PFSK-1 (cell line): ENCODE measurements around the gene RIMKLA.

ENCODE experiments used
- FOXP2 ChIP-seq: optimal IDR thresholded peaks from 2 replicates; pipeline ENCODE3; 2011; ENCODE audit warnings: borderline replicate concordance, control low read depth, inconsistent platforms; ENCODE audit not compliant: insufficient read depth; ENCODE audit errors: extremely low read length, extremely low read depth
- POLR2AphosphoS5 ChIP-seq: IDR thresholded peaks from 2 replicates; pipeline ENCODE4 v1.6.1; 2012; ENCODE audit warnings: low read depth, mild to moderate bottlenecking, control low read depth, low read length, moderate library complexity
- SIN3A ChIP-seq: IDR thresholded peaks from 2 replicates; pipeline ENCODE4 v1.6.1; 2012; ENCODE audit warnings: mild to moderate bottlenecking, low read length, moderate library complexity, borderline replicate concordance; ENCODE audit not compliant: insufficient read depth
- TAF1 ChIP-seq: IDR thresholded peaks from 2 replicates; pipeline ENCODE4 v1.6.1; 2012; ENCODE audit warnings: low read length, control low read depth, borderline replicate concordance; ENCODE audit not compliant: insufficient read depth
- TF ChIP-seq, protein P1 (sequence below), 2 experiments: IDR thresholded peaks; 2 replicates each; pipeline versions ENCODE4 v1.6.1 to v1.8.0; 2011 to 2012; ENCODE audit warnings: low read depth in 2 of 2, low read length in 2 of 2, control low read depth in 1 of 2, inconsistent platforms in 1 of 2, mild to moderate bottlenecking in 1 of 2, moderate library complexity in 1 of 2; ENCODE audit not compliant: insufficient read depth in 1 of 2

RIMKLA gene

DNA sequence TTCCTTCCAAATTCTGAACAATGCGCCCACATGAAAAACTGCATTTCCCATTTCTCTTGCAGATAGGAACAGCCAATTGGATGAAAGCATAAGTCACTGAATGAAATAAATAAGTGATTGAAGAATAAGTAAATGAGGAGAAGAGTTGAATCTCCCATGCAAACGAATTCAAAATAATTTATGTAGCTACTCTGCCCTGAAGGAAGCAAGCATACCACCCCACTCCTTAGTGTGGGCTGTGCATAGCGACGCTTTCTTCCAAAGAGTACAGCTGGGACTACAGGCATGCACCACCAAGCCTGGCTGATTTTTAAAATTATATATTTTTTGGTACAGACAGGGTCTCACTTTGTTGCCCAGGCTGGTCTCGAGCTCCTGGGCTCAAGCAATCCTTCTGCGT lies 16.5 kb upstream of the RIMKLA start:
- no peak for TF ChIP-seq TAF1
- TF ChIP-seq FOXP2 = no peak
- TF ChIP-seq, protein P1, sequence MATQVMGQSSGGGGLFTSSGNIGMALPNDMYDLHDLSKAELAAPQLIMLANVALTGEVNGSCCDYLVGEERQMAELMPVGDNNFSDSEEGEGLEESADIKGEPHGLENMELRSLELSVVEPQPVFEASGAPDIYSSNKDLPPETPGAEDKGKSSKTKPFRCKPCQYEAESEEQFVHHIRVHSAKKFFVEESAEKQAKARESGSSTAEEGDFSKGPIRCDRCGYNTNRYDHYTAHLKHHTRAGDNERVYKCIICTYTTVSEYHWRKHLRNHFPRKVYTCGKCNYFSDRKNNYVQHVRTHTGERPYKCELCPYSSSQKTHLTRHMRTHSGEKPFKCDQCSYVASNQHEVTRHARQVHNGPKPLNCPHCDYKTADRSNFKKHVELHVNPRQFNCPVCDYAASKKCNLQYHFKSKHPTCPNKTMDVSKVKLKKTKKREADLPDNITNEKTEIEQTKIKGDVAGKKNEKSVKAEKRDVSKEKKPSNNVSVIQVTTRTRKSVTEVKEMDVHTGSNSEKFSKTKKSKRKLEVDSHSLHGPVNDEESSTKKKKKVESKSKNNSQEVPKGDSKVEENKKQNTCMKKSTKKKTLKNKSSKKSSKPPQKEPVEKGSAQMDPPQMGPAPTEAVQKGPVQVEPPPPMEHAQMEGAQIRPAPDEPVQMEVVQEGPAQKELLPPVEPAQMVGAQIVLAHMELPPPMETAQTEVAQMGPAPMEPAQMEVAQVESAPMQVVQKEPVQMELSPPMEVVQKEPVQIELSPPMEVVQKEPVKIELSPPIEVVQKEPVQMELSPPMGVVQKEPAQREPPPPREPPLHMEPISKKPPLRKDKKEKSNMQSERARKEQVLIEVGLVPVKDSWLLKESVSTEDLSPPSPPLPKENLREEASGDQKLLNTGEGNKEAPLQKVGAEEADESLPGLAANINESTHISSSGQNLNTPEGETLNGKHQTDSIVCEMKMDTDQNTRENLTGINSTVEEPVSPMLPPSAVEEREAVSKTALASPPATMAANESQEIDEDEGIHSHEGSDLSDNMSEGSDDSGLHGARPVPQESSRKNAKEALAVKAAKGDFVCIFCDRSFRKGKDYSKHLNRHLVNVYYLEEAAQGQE (IDR thresholded peaks at IDR 0.05; ENCODE audit: insufficient read depth in 1 of 2, low read depth in 2 of 2, low read length in 2 of 2) = no peak
- TF ChIP-seq SIN3A = no peak
- no peak for TF ChIP-seq POLR2AphosphoS5

DNA sequence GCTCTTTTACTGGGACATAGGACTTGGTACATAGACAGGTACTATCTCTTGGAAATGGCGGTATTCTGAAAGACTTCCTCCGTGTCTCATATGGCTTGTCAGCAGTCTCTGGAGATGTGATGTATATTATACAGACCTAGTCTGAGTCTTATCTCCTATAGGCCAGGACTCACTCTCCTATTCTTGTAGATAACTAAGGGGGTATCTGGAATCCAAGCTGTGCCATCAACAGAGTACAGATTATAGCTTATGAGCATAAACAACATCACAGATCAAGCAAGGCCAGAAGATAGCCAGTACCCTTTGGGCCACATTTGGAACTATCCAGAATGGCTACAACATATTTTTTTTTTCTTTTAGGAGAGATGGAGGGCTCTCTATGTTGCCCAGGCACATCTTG lies 16.1 kb upstream of the RIMKLA start:
- no peak for TF ChIP-seq TAF1
- no peak for TF ChIP-seq SIN3A
- TF ChIP-seq FOXP2 = no peak
- TF ChIP-seq POLR2AphosphoS5 = no peak
- TF ChIP-seq, protein P1 (IDR thresholded peaks at IDR 0.05; ENCODE audit: insufficient read depth in 1 of 2, low read depth in 2 of 2, low read length in 2 of 2) = no peak

DNA sequence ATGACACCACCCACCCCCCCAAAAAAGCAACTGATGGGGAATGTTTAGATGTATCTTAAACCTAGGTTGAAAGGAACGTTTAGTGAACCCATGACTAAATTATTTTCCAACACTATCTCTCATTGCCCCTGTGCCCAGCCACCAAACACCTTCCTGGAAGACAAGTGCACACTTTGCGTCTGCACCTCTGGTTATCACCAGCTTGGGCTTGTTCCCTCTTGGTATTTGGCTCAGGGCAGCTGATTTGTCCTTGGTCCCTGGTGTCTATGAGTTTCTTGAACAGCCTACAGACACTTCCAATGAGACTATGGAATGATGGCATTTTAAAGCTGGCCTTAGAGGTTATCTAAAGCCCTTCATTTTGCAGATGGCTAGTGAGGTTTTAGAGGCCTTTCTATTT lies 15.5 kb upstream of the RIMKLA start:
- TF ChIP-seq SIN3A (no peak), POLR2AphosphoS5 (no peak), TAF1 (no peak), FOXP2 (no peak)
- TF ChIP-seq, protein P1 (IDR thresholded peaks at IDR 0.05; ENCODE audit: insufficient read depth in 1 of 2, low read depth in 2 of 2, low read length in 2 of 2) = no peak

DNA sequence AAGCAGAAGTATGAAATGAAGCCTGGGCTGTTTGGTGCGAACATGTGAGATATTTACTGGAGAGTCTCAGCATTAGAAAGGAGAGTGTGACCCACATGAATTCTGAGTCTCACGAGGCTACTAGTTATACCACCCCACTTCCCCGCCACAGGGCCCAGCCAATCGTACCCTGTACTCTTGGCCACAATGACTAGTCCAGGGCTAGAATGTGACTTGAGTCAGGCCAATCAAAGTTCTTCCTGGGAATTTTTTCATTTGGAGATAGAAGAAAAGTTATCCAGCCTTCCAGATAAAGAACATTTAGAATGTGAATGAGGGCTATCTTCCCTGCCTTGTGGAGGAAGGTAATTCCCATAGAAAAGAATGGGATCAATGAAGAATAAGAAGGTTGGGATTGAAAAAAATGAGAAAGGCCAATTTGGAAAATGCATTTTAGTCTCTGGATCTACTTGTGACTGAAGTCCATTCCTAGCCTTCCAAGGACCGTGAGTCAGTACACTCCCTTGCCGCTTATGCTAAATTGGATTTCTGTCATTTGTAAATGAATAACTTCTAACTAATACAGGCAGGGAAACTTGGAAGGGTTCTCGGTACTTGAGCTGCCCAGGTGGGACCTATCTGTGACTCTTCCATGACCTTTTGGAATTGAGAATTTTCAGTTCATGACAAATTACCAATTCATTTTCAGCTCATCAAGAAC lies 12.3 kb upstream of the RIMKLA start:
- no peak for TF ChIP-seq TAF1
- TF ChIP-seq FOXP2 = no peak

DNA sequence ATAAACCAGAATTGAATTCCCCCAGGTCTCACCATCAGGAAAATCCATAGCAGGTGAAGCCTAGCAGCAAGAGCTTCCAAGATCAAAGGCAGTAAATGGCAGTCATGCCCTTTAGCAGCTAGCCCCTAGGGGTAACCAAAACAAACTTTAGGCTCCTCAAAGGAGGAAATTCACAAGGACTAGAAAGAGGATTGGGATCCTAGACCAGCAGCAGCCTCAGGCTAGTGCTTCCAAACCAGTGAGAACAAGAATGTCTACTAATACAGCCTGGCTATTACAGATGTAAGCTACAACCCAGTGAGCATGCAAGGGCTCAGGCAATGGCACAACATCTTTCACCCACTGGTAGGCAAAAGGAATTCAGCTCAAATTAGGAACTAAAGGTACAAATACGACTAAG lies 11.1 kb upstream of the RIMKLA start:
- TF ChIP-seq FOXP2 = no peak
- TF ChIP-seq TAF1 = no peak
- TF ChIP-seq POLR2AphosphoS5 = no peak

DNA sequence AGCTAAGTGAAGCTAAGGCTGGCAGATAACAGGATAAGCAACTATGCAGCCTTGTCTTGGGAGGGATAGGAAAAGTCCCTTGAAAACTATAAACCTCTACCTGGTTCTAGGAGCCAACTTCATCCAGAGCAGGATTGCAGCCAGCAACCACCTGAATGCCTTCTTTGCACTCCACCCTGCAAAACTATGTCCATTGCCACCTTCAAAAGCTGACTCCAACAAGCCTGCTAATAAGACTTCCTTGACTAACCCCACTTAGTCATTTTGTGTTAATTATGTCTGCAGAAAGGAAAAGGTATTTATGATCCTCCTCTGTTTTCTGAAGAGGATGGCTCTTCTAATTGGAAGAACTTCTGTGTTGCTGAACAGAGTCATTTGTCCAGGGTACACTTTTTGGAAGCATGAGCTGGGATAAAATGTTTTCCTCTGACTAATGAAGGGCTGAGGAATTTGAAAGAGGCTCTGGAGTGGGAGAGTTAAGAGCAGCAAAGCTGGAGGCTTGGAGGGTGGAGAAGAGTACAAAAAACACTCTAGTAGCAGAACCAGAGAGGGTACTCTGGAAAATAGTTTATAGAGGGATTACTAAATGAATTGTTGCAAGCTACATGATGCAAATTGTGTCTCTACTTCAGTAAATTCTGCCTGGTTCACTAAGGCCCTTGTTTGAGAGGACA lies 9.6 kb upstream of the RIMKLA start:
- TF ChIP-seq SIN3A (no peak), TAF1 (no peak), POLR2AphosphoS5 (no peak), FOXP2 (no peak)
- TF ChIP-seq, protein P1 (IDR thresholded peaks at IDR 0.05; ENCODE audit: insufficient read depth in 1 of 2, low read depth in 2 of 2, low read length in 2 of 2) = no peak
